Stimulated activated CD8-positive, alpha-beta memory T cell treated with anti-CD3 and anti-CD28 coated beads, Interleukin-12 subunit alpha, Interleukin-12 subunit beta, amount 100 ng/mL, for 1 hour (primary cell): ENCODE results near the gene HOXC9.

Source experiments
- DNase-seq: peaks from one replicate; pipeline ENCODE4 v3.0.0-alpha.2; 2020; ENCODE audit warnings: low read depth

HOXC9 gene

GRCh38 chr12:54002278-54002914, 2.4 kb downstream of the HOXC9 start:
- no peak for DNase-seq

GRCh38 chr12:54002915-54003389, 3.0 kb downstream of the HOXC9 start:
- no peak for DNase-seq

- DNase-seq, result no peak
Measured at GRCh38 chr12:54003625-54004024, 3.7 kb downstream of the HOXC9 start.

GRCh38 chr12:54004063-54004840, 4.3 kb downstream of the HOXC9 start:
- no peak for DNase-seq

GRCh38 chr12:54004841-54005530, 5.0 kb downstream of the HOXC9 start:
- DNase-seq, result no peak

GRCh38 chr12:54005531-54005852, 5.5 kb downstream of the HOXC9 start:
- no peak for DNase-seq

GRCh38 chr12:54005853-54006558, 6.0 kb downstream of the HOXC9 start:
- DNase-seq, result peak; percentile 83

- no peak for DNase-seq
Measured at GRCh38 chr12:54006559-54007220, 6.7 kb downstream of the HOXC9 start.

GRCh38 chr12:54007538-54008259, 7.7 kb downstream of the HOXC9 start:
- no peak for DNase-seq

GRCh38 chr12:54008260-54008552, 8.2 kb downstream of the HOXC9 start:
- no peak for DNase-seq

- DNase-seq, result no peak
Measured at GRCh38 chr12:54009171-54010052, 9.5 kb downstream of the HOXC9 start.

GRCh38 chr12:54010053-54010971, 10.4 kb downstream of the HOXC9 start:
- DNase-seq, result no peak

- no peak for DNase-seq
Measured at GRCh38 chr12:54010972-54011664, 11.2 kb downstream of the HOXC9 start.

GRCh38 chr12:54011665-54012532, 11.9 kb downstream of the HOXC9 start:
- no peak for DNase-seq

- no peak for DNase-seq
Measured at GRCh38 chr12:54012631-54013409, 12.9 kb downstream of the HOXC9 start.

- no peak for DNase-seq
Measured at GRCh38 chr12:54014377-54015017, 14.5 kb downstream of the HOXC9 start.
